HepG2 (cell line): ENCODE results near the gene NFKBIA. TPM values are rescaled to one million over a fixed set of nuclear protein-coding genes. Genes with fewer than 3 reads are reported as not detected.

ENCODE experiments used
- AHR ChIP-seq: IDR thresholded peaks from 2 replicates; pipeline ENCODE4 v1.6.1; 2018; ENCODE audit warnings: missing genetic modification reagents, missing compliant biosample characterization
- CBX5 ChIP-seq: sonication (generic); formaldehyde crosslinking; IDR thresholded peaks from 2 replicates; pipeline ENCODE4 v1.4.0; 2020; ENCODE audit warnings: missing genetic modification reagents, borderline replicate concordance
- CHD4 ChIP-seq: fragments of 200-600 bp; sonication (generic); IDR thresholded peaks from 2 replicates; pipeline ENCODE4 v1.7.0; 2017; ENCODE audit warnings: mild to moderate bottlenecking, low read length, borderline replicate concordance
- FIP1L1 ChIP-seq: fragments of 200-400 bp; formaldehyde crosslinking; IDR thresholded peaks from 2 replicates; pipeline ENCODE4 v1.6.1; 2018; ENCODE audit warnings: low read depth, mild to moderate bottlenecking, low read length, moderate library complexity, borderline replicate concordance; ENCODE audit not compliant: insufficient read depth
- IRX3 ChIP-seq: sonication (generic); formaldehyde crosslinking; IDR thresholded peaks from 2 replicates; pipeline ENCODE4 v1.8.1; 2023; ENCODE audit warnings: mild to moderate bottlenecking, low read depth, missing genetic modification reagents, borderline replicate concordance
- KLF13 ChIP-seq: sonication (generic); formaldehyde crosslinking; IDR thresholded peaks from 2 replicates; pipeline ENCODE4 v1.4.0; 2020; ENCODE audit warnings: mild to moderate bottlenecking, missing genetic modification reagents
- KLF9 ChIP-seq: IDR thresholded peaks from 2 replicates; pipeline ENCODE4 v1.6.1; 2016; ENCODE audit warnings: low read depth
- MIER2 ChIP-seq: IDR thresholded peaks from 2 replicates; pipeline ENCODE4 v1.6.1; 2016; ENCODE audit warnings: missing biosample characterization, missing genetic modification reagents
- SMARCC2 ChIP-seq: fragments of 450-650 bp; IDR thresholded peaks from 2 replicates; pipeline ENCODE4 v1.6.1; 2017; ENCODE audit warnings: antibody characterized with exemption, mild to moderate bottlenecking
- SNAI1 ChIP-seq: sonication (generic); formaldehyde crosslinking; IDR thresholded peaks from 2 replicates; pipeline ENCODE4 v1.5.0; 2020; ENCODE audit warnings: mild to moderate bottlenecking, missing genetic modification reagents, borderline replicate concordance
- SPEN ChIP-seq: sonication (generic); formaldehyde crosslinking; IDR thresholded peaks from 2 replicates; pipeline ENCODE4 v1.5.1; 2020; ENCODE audit warnings: low read depth, mild to moderate bottlenecking, missing genetic modification reagents
- ZFP1 ChIP-seq: IDR thresholded peaks from 2 replicates; pipeline ENCODE4 v1.6.1; 2016
- ZNF20 ChIP-seq: sonication (generic); formaldehyde crosslinking; IDR thresholded peaks from 2 replicates; pipeline ENCODE4 v1.4.0; 2020; ENCODE audit warnings: mild to moderate bottlenecking, moderate library complexity, missing genetic modification reagents
- ZNF207 ChIP-seq: fragments of 450-650 bp; IDR thresholded peaks from 2 replicates; pipeline ENCODE4 v1.6.1; 2016; ENCODE audit warnings: antibody characterized with exemption, borderline replicate concordance
- ZNF44 ChIP-seq: sonication (generic); formaldehyde crosslinking; IDR thresholded peaks from 2 replicates; pipeline ENCODE4 v1.5.1; 2020; ENCODE audit warnings: mild to moderate bottlenecking, missing genetic modification reagents
- ZNF772 ChIP-seq: sonication (generic); formaldehyde crosslinking; IDR thresholded peaks from 2 replicates; pipeline ENCODE4 v1.5.0; 2020; ENCODE audit warnings: mild to moderate bottlenecking, missing genetic modification reagents
- ZNF883 ChIP-seq: sonication (generic); formaldehyde crosslinking; IDR thresholded peaks from 2 replicates; pipeline ENCODE4 v1.5.1; 2020; ENCODE audit warnings: mild to moderate bottlenecking, missing genetic modification reagents; ENCODE audit errors: not compliant biosample characterization
- polyA plus RNA-seq, 8 experiments: library from polyadenylated mRNA; depleted of rRNA in 3 of 8; stranded (reverse) in 7 of 8; unstranded in 1 of 8; fragments of >200 nt; fragmentation: Illumina TruSeq in 4 of 8; extraction: Trizol in 4 of 8; gene quantifications; 2 replicates each; pipeline versions ENCODE4 v1.2.1 to v1.2.3, GENCODE V29; 2011 to 2016; ENCODE audit warnings: low read depth in 4 of 8, missing spikeins in 1 of 8, mixed read lengths in 1 of 8; ENCODE audit not compliant: insufficient read depth in 1 of 8
- total RNA-seq, 5 experiments: library from RNA; depleted of rRNA; stranded (reverse); fragments of >200 nt; fragmentation: Illumina TruSeq; extraction: Trizol; gene quantifications; 2 replicates each; pipeline ENCODE4 v1.2.3, GENCODE V29; 2016; ENCODE audit warnings: low read depth in 1 of 5
- TF ChIP-seq, protein P1 (sequence below): sonication (generic); formaldehyde crosslinking; conservative IDR thresholded peaks from 2 replicates; pipeline ENCODE4 v1.8.0; 2022; ENCODE audit warnings: low read depth, missing genetic modification reagents
- TF ChIP-seq, protein P2 (sequence below): IDR thresholded peaks from 2 replicates; pipeline ENCODE4 v1.6.1; 2012; ENCODE audit warnings: inconsistent platforms
- TF ChIP-seq, protein P3 (sequence below): sonication (generic); formaldehyde crosslinking; IDR thresholded peaks from 2 replicates; pipeline ENCODE4 v1.5.0; 2020; ENCODE audit warnings: mild to moderate bottlenecking, missing genetic modification reagents
- TF ChIP-seq, protein P4 (sequence below): sonication (generic); formaldehyde crosslinking; IDR thresholded peaks from 2 replicates; pipeline ENCODE4 v1.4.0; 2020; ENCODE audit warnings: missing genetic modification reagents, borderline replicate concordance

Gene NFKBIA
- total and polyA plus RNA-seq, 2 of the 13 experiments (the other 11 are each of a cell fraction or from before 2014, with no cell fraction given), result 197 to 319 TPM

DNA sequence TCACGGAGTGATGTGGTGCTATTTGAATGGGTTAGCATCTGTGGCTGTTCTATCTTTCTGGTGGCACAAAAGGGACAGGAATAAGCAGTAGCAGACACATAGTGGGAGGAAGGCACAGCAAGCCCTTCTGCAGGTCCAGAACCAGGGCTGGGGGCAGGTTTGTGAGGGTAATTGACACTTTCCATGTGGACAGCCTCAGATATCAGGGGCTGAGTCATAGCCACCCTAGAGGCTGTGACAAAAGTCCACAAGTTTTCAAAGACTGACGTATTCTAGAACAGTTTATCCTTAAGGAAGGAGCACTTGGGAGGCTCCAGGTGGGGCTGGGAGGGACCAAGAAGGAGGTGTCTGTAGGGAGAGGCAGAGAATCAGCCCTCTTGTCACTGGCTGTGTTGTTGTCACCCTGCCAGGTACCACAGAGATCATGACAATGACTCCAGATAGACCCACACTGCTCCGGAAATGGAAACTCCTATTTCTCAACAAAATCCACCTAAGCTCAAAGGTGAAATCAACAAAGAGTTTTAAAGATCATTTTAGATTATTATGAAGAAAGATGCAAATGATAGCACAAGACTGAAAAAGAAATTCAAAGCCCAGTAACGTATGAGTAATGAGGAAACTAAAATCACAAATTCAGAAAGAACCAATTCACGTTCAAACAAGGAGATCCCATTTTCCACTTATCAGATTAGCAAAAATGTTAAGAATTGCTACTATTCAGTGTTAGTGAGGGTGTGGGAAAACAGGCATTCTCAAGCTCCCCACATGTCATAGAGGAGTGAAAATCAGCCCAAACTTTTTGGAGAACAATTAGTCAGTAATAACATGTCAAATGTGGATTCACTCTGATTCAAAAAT is 48.3 kb downstream of the NFKBIA start (continued):
- TF ChIP-seq SPEN (peak; percentile 50; the same call in 1 of the 2 replicates), KLF9 (CRISPR knock-in tag) (0 out of 2 replicates have a peak, but pooled peaks have one; percentile 65), ZNF20 (CRISPR knock-in tag) (no peak; the same call in 1 of the 2 replicates), FIP1L1 (no peak), CHD4 (peak; percentile 81; the same call in 1 of the 2 replicates), SMARCC2 (peak; percentile 58), CBX5 (CRISPR knock-in tag) (no peak), ZNF772 (CRISPR knock-in tag) (peak; percentile 65), ZFP1 (CRISPR knock-in tag) (peak; percentile 92), ZNF44 (CRISPR knock-in tag) (peak; percentile 20; the same call in 1 of the 2 replicates), IRX3 (CRISPR knock-in tag) (no peak), AHR (CRISPR knock-in tag) (no peak; the same call in 1 of the 2 replicates), KLF13 (CRISPR knock-in tag) (no peak), ZNF207 (no peak), ZNF883 (CRISPR knock-in tag) (peak; percentile 85), MIER2 (CRISPR knock-in tag) (0 out of 2 replicates have a peak, but pooled peaks have one; percentile 64), SNAI1 (peak; percentile 64; the same call in 1 of the 2 replicates)
- TF ChIP-seq, protein P1, sequence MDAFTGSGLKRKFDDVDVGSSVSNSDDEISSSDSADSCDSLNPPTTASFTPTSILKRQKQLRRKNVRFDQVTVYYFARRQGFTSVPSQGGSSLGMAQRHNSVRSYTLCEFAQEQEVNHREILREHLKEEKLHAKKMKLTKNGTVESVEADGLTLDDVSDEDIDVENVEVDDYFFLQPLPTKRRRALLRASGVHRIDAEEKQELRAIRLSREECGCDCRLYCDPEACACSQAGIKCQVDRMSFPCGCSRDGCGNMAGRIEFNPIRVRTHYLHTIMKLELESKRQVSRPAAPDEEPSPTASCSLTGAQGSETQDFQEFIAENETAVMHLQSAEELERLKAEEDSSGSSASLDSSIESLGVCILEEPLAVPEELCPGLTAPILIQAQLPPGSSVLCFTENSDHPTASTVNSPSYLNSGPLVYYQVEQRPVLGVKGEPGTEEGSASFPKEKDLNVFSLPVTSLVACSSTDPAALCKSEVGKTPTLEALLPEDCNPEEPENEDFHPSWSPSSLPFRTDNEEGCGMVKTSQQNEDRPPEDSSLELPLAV, result no peak
- TF ChIP-seq, protein P2, sequence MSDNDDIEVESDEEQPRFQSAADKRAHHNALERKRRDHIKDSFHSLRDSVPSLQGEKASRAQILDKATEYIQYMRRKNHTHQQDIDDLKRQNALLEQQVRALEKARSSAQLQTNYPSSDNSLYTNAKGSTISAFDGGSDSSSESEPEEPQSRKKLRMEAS, result no peak
- TF ChIP-seq, protein P3, sequence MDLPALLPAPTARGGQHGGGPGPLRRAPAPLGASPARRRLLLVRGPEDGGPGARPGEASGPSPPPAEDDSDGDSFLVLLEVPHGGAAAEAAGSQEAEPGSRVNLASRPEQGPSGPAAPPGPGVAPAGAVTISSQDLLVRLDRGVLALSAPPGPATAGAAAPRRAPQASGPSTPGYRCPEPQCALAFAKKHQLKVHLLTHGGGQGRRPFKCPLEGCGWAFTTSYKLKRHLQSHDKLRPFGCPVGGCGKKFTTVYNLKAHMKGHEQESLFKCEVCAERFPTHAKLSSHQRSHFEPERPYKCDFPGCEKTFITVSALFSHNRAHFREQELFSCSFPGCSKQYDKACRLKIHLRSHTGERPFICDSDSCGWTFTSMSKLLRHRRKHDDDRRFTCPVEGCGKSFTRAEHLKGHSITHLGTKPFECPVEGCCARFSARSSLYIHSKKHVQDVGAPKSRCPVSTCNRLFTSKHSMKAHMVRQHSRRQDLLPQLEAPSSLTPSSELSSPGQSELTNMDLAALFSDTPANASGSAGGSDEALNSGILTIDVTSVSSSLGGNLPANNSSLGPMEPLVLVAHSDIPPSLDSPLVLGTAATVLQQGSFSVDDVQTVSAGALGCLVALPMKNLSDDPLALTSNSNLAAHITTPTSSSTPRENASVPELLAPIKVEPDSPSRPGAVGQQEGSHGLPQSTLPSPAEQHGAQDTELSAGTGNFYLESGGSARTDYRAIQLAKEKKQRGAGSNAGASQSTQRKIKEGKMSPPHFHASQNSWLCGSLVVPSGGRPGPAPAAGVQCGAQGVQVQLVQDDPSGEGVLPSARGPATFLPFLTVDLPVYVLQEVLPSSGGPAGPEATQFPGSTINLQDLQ (CRISPR knock-in tag), result no peak
- TF ChIP-seq, protein P4, sequence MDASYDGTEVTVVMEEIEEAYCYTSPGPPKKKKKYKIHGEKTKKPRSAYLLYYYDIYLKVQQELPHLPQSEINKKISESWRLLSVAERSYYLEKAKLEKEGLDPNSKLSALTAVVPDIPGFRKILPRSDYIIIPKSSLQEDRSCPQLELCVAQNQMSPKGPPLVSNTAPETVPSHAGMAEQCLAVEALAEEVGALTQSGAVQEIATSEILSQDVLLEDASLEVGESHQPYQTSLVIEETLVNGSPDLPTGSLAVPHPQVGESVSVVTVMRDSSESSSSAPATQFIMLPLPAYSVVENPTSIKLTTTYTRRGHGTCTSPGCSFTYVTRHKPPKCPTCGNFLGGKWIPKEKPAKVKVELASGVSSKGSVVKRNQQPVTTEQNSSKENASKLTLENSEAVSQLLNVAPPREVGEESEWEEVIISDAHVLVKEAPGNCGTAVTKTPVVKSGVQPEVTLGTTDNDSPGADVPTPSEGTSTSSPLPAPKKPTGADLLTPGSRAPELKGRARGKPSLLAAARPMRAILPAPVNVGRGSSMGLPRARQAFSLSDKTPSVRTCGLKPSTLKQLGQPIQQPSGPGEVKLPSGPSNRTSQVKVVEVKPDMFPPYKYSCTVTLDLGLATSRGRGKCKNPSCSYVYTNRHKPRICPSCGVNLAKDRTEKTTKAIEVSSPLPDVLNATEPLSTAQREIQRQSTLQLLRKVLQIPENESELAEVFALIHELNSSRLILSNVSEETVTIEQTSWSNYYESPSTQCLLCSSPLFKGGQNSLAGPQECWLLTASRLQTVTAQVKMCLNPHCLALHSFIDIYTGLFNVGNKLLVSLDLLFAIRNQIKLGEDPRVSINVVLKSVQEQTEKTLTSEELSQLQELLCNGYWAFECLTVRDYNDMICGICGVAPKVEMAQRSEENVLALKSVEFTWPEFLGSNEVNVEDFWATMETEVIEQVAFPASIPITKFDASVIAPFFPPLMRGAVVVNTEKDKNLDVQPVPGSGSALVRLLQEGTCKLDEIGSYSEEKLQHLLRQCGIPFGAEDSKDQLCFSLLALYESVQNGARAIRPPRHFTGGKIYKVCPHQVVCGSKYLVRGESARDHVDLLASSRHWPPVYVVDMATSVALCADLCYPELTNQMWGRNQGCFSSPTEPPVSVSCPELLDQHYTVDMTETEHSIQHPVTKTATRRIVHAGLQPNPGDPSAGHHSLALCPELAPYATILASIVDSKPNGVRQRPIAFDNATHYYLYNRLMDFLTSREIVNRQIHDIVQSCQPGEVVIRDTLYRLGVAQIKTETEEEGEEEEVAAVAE (CRISPR knock-in tag), result peak; percentile 57; the same call in 1 of the 2 replicates
